H1 (cell line): ENCODE measurements around the gene DCDC1. TPM values are rescaled to one million over a fixed set of nuclear protein-coding genes. Genes with fewer than 3 reads are reported as not detected.

Experiments used
- CTCF ChIA-PET: fragments of 300-600 bp; sonication (Branson Sonifier 250); formaldehyde crosslinking; loops from one replicate; lab custom pipeline; 2021; ENCODE audit not compliant: partially characterized antibody; lab: Charles Lee
- POLR2A ChIA-PET: fragments of 300-600 bp; sonication (Branson Sonifier 250); formaldehyde crosslinking; loops from one replicate; lab custom pipeline; 2021; ENCODE audit warnings: inconsistent platforms; ENCODE audit not compliant: partially characterized antibody; lab: Charles Lee
- DNase-seq, 2 experiments: peaks; one replicate each; pipeline versions ENCODE4 v3.0.0 to v3.0.0-alpha.2; 2010 to 2022; ENCODE audit warnings: low spot score in 2 of 2, low read depth in 1 of 2, mixed read lengths in 1 of 2
- FAIRE-seq: peaks from 2 replicates; lab custom pipeline; 2011; peaks lifted over from hg19 to GRCh38; lab: Jason Lieb, UNC
- H2AFZ ChIP-seq: 2 replicates; pipeline ENCODE4 v1.8.1; 2012; ENCODE audit warnings: low read length, inconsistent platforms
- H2AK5ac ChIP-seq: 2 replicates; pipeline ENCODE4 v1.6.1; 2013; ENCODE audit warnings: low read depth, low read length
- H2BK120ac ChIP-seq: replicated peaks from 2 replicates; pipeline ENCODE3; 2013; ENCODE audit warnings: low read depth, low read length, inconsistent platforms
- H2BK12ac ChIP-seq: 2 replicates; pipeline ENCODE4 v1.6.1; 2013; ENCODE audit warnings: low read depth, low read length
- H2BK15ac ChIP-seq: 2 replicates; pipeline ENCODE4 v1.6.1; 2013; ENCODE audit warnings: low read length
- H2BK20ac ChIP-seq: 2 replicates; pipeline ENCODE4 v1.6.1; 2013; ENCODE audit warnings: low read length
- H2BK5ac ChIP-seq: 2 replicates; pipeline ENCODE4 v1.6.1; 2013; ENCODE audit warnings: low read depth, low read length
- H3K14ac ChIP-seq: 2 replicates; pipeline ENCODE4 v1.6.1; 2013; ENCODE audit warnings: inconsistent platforms; ENCODE audit not compliant: insufficient read length
- H3K18ac ChIP-seq: 2 replicates; pipeline ENCODE4 v1.6.1; 2013; ENCODE audit warnings: low read length; ENCODE audit errors: extremely low read depth
- H3K23ac ChIP-seq: 2 replicates; pipeline ENCODE4 v1.6.1; 2013; ENCODE audit warnings: inconsistent platforms; ENCODE audit not compliant: insufficient read length
- H3K23me2 ChIP-seq: 2 replicates; pipeline ENCODE4 v1.6.1; 2013; ENCODE audit warnings: low read depth, low read length
- H3K27ac ChIP-seq: 2 replicates; pipeline ENCODE4 v1.6.1; 2011; ENCODE audit warnings: low read depth, low read length, inconsistent platforms
- H3K27me3 ChIP-seq, 4 experiments: replicated peaks in 1 of 4; 1 replicate in 1 of 4; 2 replicates in 3 of 4; pipeline versions ENCODE4 v1.6.1 to v1.8.1; 2011 to 2013; ENCODE audit warnings: low read length in 3 of 4, mild to moderate bottlenecking in 3 of 4, inconsistent platforms in 2 of 4, mixed read lengths in 2 of 4, moderate library complexity in 1 of 4; ENCODE audit not compliant: control insufficient read depth in 3 of 4, insufficient read depth in 3 of 4; ENCODE audit errors: extremely low read depth in 1 of 4
- H3K36me3 ChIP-seq, 4 experiments: 2 replicates each; pipeline versions ENCODE4 v1.6.1 to v1.8.1; 2011 to 2013; ENCODE audit warnings: mild to moderate bottlenecking in 4 of 4, low read length in 3 of 4, moderate library complexity in 2 of 4, control low read depth in 1 of 4, inconsistent platforms in 1 of 4; ENCODE audit not compliant: insufficient read depth in 4 of 4, control insufficient read depth in 2 of 4
- H3K4ac ChIP-seq: replicated peaks from 2 replicates; pipeline ENCODE3; 2013; ENCODE audit warnings: low read length, low read depth, mixed read lengths, inconsistent platforms; ENCODE audit not compliant: insufficient read length
- H3K4me1 ChIP-seq, 4 experiments: replicated peaks in 1 of 4; 1 replicate in 1 of 4; 2 replicates in 3 of 4; pipeline versions ENCODE4 v1.6.1 to v1.8.1; 2011 to 2013; ENCODE audit warnings: low read length in 3 of 4, inconsistent platforms in 2 of 4, mixed read lengths in 1 of 4; ENCODE audit not compliant: insufficient read depth in 4 of 4, control insufficient read depth in 3 of 4
- H3K4me2 ChIP-seq, 2 experiments: 2 replicates each; pipeline versions ENCODE4 v1.6.1 to v1.8.1; 2011 to 2013; ENCODE audit warnings: low read depth in 2 of 2, low read length in 2 of 2, control low read depth in 1 of 2, inconsistent platforms in 1 of 2, mild to moderate bottlenecking in 1 of 2; ENCODE audit not compliant: insufficient read depth in 1 of 2
- H3K4me3 ChIP-seq, 4 experiments: fragments of 200-600, 300-600 bp in 1 of 4; sonication (generic), shearing (Covaris generic), sonication (Bioruptor Twin) in 1 of 4; 2 replicates each; pipeline versions ENCODE4 v1.5.1 to v1.8.1; 2011 to 2016; ENCODE audit warnings: low read length in 4 of 4, low read depth in 3 of 4, control low read depth in 2 of 4, inconsistent platforms in 2 of 4, mild to moderate bottlenecking in 2 of 4, mixed read lengths in 1 of 4, moderate library complexity in 1 of 4; ENCODE audit not compliant: insufficient read depth in 2 of 4; ENCODE audit errors: extremely low read depth in 1 of 4
- H3K56ac ChIP-seq: replicated peaks from 2 replicates; pipeline ENCODE3; 2013; ENCODE audit warnings: low read depth, mild to moderate bottlenecking, mixed read lengths, low read length, inconsistent platforms; ENCODE audit not compliant: insufficient read length
- H3K79me1 ChIP-seq: 2 replicates; pipeline ENCODE4 v1.6.1; 2013; ENCODE audit warnings: low read depth, low read length, control low read depth
- H3K79me2 ChIP-seq, 2 experiments: 2 replicates each; pipeline versions ENCODE4 v1.6.1 to v1.8.1; 2012 to 2013; ENCODE audit warnings: low read length in 2 of 2, mild to moderate bottlenecking in 2 of 2, inconsistent platforms in 1 of 2; ENCODE audit not compliant: insufficient read depth in 2 of 2, control insufficient read depth in 1 of 2
- H3K9ac ChIP-seq, 4 experiments: replicated peaks in 1 of 4; 1 replicate in 1 of 4; 2 replicates in 3 of 4; pipeline versions ENCODE4 v1.6.1 to v1.8.1; 2011 to 2013; ENCODE audit warnings: low read depth in 3 of 4, low read length in 3 of 4, control low read depth in 2 of 4, mild to moderate bottlenecking in 2 of 4, moderate library complexity in 2 of 4, inconsistent platforms in 1 of 4; ENCODE audit errors: extremely low read depth in 1 of 4
- H3K9me3 ChIP-seq, 2 experiments: 2 replicates each; pipeline versions ENCODE4 v1.6.1 to v1.8.1; 2012 to 2013; ENCODE audit warnings: mild to moderate bottlenecking in 2 of 2, moderate library complexity in 2 of 2, control low read depth in 1 of 2, inconsistent platforms in 1 of 2, low read depth in 1 of 2, low read length in 1 of 2, mixed read lengths in 1 of 2; ENCODE audit not compliant: insufficient read depth in 2 of 2
- H4K20me1 ChIP-seq, 2 experiments: replicated peaks in 1 of 2; 2 replicates each; pipeline versions ENCODE3 to v1.8.1; 2011 to 2013; ENCODE audit warnings: inconsistent platforms in 2 of 2, low read length in 2 of 2, mild to moderate bottlenecking in 1 of 2; ENCODE audit not compliant: insufficient read depth in 2 of 2, control insufficient read depth in 1 of 2
- H4K5ac ChIP-seq: 2 replicates; pipeline ENCODE4 v1.6.1; 2013; ENCODE audit warnings: low read length, low read depth, mixed read lengths, inconsistent platforms; ENCODE audit not compliant: insufficient read length
- H4K8ac ChIP-seq: 2 replicates; pipeline ENCODE4 v1.8.0; 2013; ENCODE audit warnings: mild to moderate bottlenecking, moderate library complexity, low read length, inconsistent platforms; ENCODE audit not compliant: insufficient read depth; ENCODE audit errors: extremely low read depth
- H4K91ac ChIP-seq: replicated peaks from 2 replicates; pipeline ENCODE3; 2013; ENCODE audit warnings: low read length, mixed read lengths, inconsistent platforms; ENCODE audit not compliant: insufficient read length
- CBX8 ChIP-seq: fragments of 300-800, 300-1000 bp; sonication (generic); IDR thresholded peaks from 2 replicates; pipeline ENCODE4 v1.7.1; 2016; ENCODE audit warnings: low read depth, low read length, borderline replicate concordance
- CTBP2 ChIP-seq: IDR thresholded peaks from 2 replicates; pipeline ENCODE4 v1.7.0; 2011; ENCODE audit warnings: borderline replicate concordance, mild to moderate bottlenecking, moderate library complexity, mixed read lengths, low read length; ENCODE audit not compliant: insufficient read depth, insufficient read length
- EZH2 ChIP-seq: fragments of 200-600 bp; sonication (generic); IDR thresholded peaks from 2 replicates; pipeline ENCODE4 v1.7.1; 2012; ENCODE audit warnings: low read depth, mild to moderate bottlenecking, moderate library complexity, low read length, inconsistent platforms; ENCODE audit not compliant: severe bottlenecking
- NRF1 ChIP-seq: IDR thresholded peaks from 2 replicates; pipeline ENCODE4 v1.6.1; 2011; ENCODE audit warnings: mild to moderate bottlenecking, low read depth, low read length, improper control_type of control experiment
- POLR2AphosphoS5 ChIP-seq: IDR thresholded peaks from 2 replicates; pipeline ENCODE4 v1.6.1; 2011; ENCODE audit warnings: low read depth, low read length
- POU5F1 ChIP-seq: IDR thresholded peaks from 2 replicates; pipeline ENCODE4 v1.6.1; 2011; ENCODE audit warnings: low read depth, mild to moderate bottlenecking, low read length, moderate library complexity
- SAP30 ChIP-seq: fragments of 300-600 bp; sonication (generic); IDR thresholded peaks from 2 replicates; pipeline ENCODE4 v1.7.1; 2012; ENCODE audit warnings: low read length, moderate library complexity, mild to moderate bottlenecking, inconsistent platforms; ENCODE audit not compliant: insufficient read depth, insufficient replicate concordance
- SIRT6 ChIP-seq: IDR thresholded peaks from one replicate; pipeline ENCODE4 v1.7.1; 2012; ENCODE audit warnings: low read length, inconsistent platforms
- SUZ12 ChIP-seq: fragments of 200-600 bp; sonication (generic); IDR thresholded peaks from 2 replicates; pipeline ENCODE4 v1.6.1; 2012; ENCODE audit warnings: mild to moderate bottlenecking, inconsistent platforms, low read length, moderate library complexity, mixed read lengths
- TAF7 ChIP-seq: optimal IDR thresholded peaks from 2 replicates; pipeline ENCODE3; 2011; ENCODE audit warnings: low read depth, mild to moderate bottlenecking, inconsistent platforms, low read length, moderate library complexity, borderline replicate concordance
- TEAD4 ChIP-seq: IDR thresholded peaks from 2 replicates; pipeline ENCODE4 v1.6.1; 2012; ENCODE audit warnings: low read depth, low read length, inconsistent platforms, mixed read lengths
- WGBS, 2 experiments: shearing (Covaris generic) in 1 of 2; methylation state at CpG; one replicate each; pipeline versions ENCODE4 v1.1.6 to v1.1.7; 2013 to 2015; ENCODE audit warnings: low lambda C conversion rate in 2 of 2, mixed read lengths in 2 of 2, inconsistent platforms in 1 of 2, low coverage in 1 of 2, missing lambda C conversion rate in 1 of 2; ENCODE audit not compliant: insufficient replicate concordance in 2 of 2, insufficient coverage in 1 of 2, insufficient read length in 1 of 2; ENCODE audit errors: extremely low coverage in 1 of 2, missing lambda C conversion rate in 1 of 2; 5-methylcytosine and 5-hydroxymethylcytosine counted together
- polyA plus RNA-seq, 7 experiments: library from polyadenylated mRNA; depleted of rRNA in 3 of 7; stranded (reverse) in 5 of 7; unstranded in 2 of 7; fragments of >200 nt in 5 of 7; fragments of 200-250 nt in 2 of 7; gene quantifications; 1 replicate in 5 of 7; 2 replicates in 1 of 7; 4 replicates in 1 of 7; pipeline versions ENCODE4 v1.2.1 to v1.2.3, GENCODE V29; 2011 to 2013; ENCODE audit warnings: missing spikeins in 2 of 7, mixed read lengths in 2 of 7
- total RNA-seq: library from RNA; stranded (reverse); fragmentation: NEBNext Ultra II Directional; extraction: Animal tissue kit (Norgen Biotek cat#: 25700); gene quantifications from 2 replicates; pipeline ENCODE4 v1.2.1, GENCODE V29; 2021

DCDC1 gene
- total and polyA plus RNA-seq, 2 of the 8 experiments (the other 6 are each of a cell fraction or from before 2014, with no cell fraction given): 0.15 to 0.56 TPM

DNA sequence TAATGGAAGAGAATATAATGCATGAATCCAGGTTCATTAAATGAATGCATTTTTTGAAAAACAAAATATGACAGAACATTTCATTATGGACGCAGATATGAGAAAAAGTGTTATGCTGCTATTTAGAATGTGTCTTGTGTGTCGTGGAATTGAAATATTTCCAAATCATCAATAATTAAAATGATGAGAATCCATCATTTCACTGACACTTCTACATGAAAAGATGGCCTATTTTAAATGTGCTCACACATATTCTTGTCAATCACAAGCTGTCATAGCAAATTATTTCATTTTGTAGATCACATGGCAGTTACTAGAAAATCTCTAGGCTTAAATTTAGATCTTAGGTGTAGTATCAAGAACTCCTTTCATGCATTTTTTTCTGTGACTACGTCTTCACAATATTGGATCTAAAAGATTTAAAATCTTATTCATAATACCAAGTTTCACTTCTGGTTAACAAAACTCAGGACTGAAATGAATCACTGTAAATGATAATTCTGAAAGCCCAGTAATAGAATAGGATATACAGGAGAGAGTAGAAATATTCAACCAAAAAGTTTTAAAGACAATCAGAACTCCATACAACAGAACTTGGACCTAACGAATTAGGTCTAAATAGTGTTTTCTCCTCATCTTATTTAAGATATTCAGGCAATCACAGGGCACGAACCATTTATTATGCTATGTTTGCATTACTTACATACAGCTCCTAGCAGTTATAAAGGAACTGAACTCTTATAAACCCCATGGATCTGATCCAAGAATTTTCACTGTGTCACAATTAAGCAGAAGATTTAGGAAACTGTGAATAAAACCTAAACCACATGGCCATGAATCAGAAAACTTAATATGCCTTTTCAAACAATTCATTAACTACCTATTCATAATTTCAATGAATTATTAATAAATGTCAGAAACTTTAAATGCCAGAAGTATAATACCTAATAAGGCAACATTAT is 67.7 kb downstream of the DCDC1 start:
- H2AFZ ChIP-seq: no peak overlapping the region
- H2BK15ac ChIP-seq: no peak overlapping the region
- H3K79me1 ChIP-seq: no peaks in the 10 kb centered on the region
- no peak for DNase-seq
- no peak overlapping the region for H2BK5ac ChIP-seq
- H3K23ac ChIP-seq: no peak overlapping the region
- H3K9ac ChIP-seq: no peak overlapping the region
- H3K79me2 ChIP-seq: no peaks in the 10 kb centered on the region
- WGBS, 2 experiments: 85% methylated on average over 5 of the region's 5 CpGs; no CpG with 5 or more reads in 1 of the 2 experiments
- no peak overlapping the region for H4K91ac ChIP-seq
- no peaks in the 10 kb centered on the region for H3K36me3 ChIP-seq
- no peak overlapping the region for H3K18ac ChIP-seq
- H3K4me1 ChIP-seq: no peaks in the 10 kb centered on the region
- H3K56ac ChIP-seq: no peak overlapping the region
- FAIRE-seq: no peak
- H3K4me3 ChIP-seq: no peak overlapping the region
- no peak overlapping the region for H4K5ac ChIP-seq
- H2BK120ac ChIP-seq: no peak overlapping the region
- no peaks in the 10 kb centered on the region for H3K23me2 ChIP-seq
- no peak overlapping the region for H3K27ac ChIP-seq
- H2BK20ac ChIP-seq: no peak overlapping the region
- ChIA-PET POLR2A (no interaction called here), CTCF (interaction anchor here (1.8 kb wide), 1 partner anchor 195 kb away, joined by 5 read pairs; no protein-coding TSS in a partner anchor)
- H4K20me1 ChIP-seq: no peaks in the 10 kb centered on the region
- H3K14ac ChIP-seq: no peak overlapping the region
- no peaks in the 10 kb centered on the region for H3K27me3 ChIP-seq
- no peak overlapping the region for H3K4ac ChIP-seq
- H2AK5ac ChIP-seq: no peak overlapping the region
- no peaks in the 10 kb centered on the region for H3K9me3 ChIP-seq
- H4K8ac ChIP-seq: no peak overlapping the region
- no peak overlapping the region for H3K4me2 ChIP-seq
- no peak overlapping the region for H2BK12ac ChIP-seq
- no peak for TF ChIP-seq POU5F1
- no peak for TF ChIP-seq SUZ12
- TF ChIP-seq SAP30: no peak
- TF ChIP-seq POLR2AphosphoS5: no peak
- TF ChIP-seq NRF1: no peak
- no peak for TF ChIP-seq TAF7
- TF ChIP-seq EZH2: no peak
- TF ChIP-seq TEAD4: no peak
- no peak for TF ChIP-seq CBX8
- TF ChIP-seq CTBP2: no peak
- no peak for TF ChIP-seq SIRT6
